Stomach smooth muscle (tissue), 2 donors: ENCODE data around the gene GJD3.
A peak's percentile ranks its signal among the peaks of the same experiment; 100 is the strongest.

Experiments used
- H3K27ac ChIP-seq: one replicate; pipeline ENCODE4 v1.7.0; 2013; ENCODE audit warnings: mild to moderate bottlenecking, low read length, inconsistent platforms
- H3K27me3 ChIP-seq, 2 donors: one replicate each; pipeline ENCODE4 v1.7.0; 2013; ENCODE audit warnings: low read length in 2 of 2; ENCODE audit not compliant: insufficient read depth in 2 of 2, control insufficient read depth in 1 of 2
- H3K36me3 ChIP-seq, 2 donors: one replicate each; pipeline ENCODE4 v1.7.0; 2013; ENCODE audit warnings: low read length in 2 of 2; ENCODE audit not compliant: control insufficient read depth in 2 of 2, insufficient read depth in 2 of 2
- H3K4me1 ChIP-seq: one replicate; pipeline ENCODE4 v1.7.0; 2013; ENCODE audit warnings: low read length; ENCODE audit not compliant: control insufficient read depth, insufficient read depth
- H3K4me3 ChIP-seq, 2 donors: one replicate each; pipeline ENCODE4 v1.7.0; 2013; ENCODE audit warnings: low read length in 2 of 2
- H3K9ac ChIP-seq, 2 donors: one replicate each; pipeline ENCODE4 v1.7.0; 2013; ENCODE audit warnings: low read length in 2 of 2, mild to moderate bottlenecking in 1 of 2
- H3K9me3 ChIP-seq, 2 donors: one replicate each; pipeline ENCODE4 v1.7.0; 2013; ENCODE audit warnings: low read length in 2 of 2; ENCODE audit not compliant: control insufficient read depth in 2 of 2
- donor health status: healthy.
- donor health status: Pancreatic carcinoma.

Gene GJD3

DNA sequence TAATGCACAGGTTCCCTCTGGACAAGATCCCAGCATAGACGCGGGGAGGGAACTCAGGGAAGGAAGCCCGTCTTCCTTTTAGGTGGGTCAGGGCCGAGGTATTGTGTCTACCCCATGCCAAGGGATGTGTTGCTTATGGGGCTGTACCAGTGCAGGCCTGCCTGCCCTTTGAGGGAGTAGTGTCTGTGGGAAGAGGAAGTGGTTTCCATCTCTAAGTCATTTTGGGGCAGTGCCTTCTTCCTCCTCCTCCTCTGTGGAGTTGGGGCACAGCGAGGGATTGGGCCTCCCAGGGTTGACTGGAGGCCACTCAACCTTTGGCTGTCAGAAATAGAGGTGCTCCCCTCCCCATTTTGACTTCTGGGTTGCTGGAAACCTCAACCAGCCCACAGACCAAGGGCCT lies 26.5 kb downstream of the GJD3 start:
- H3K36me3 ChIP-seq: no peaks in the 10 kb centered on the region
- H3K9ac ChIP-seq: no peak overlapping the region
- no peaks in the 10 kb centered on the region for H3K9me3 ChIP-seq
- peak overlapping the region; percentile 11 for H3K27ac ChIP-seq
- peaks cover 62% of the 10 kb centered on the region for H3K4me1 ChIP-seq
- H3K4me3 ChIP-seq: no peak overlapping the region
- H3K27me3 ChIP-seq: no peaks in the 10 kb centered on the region

DNA sequence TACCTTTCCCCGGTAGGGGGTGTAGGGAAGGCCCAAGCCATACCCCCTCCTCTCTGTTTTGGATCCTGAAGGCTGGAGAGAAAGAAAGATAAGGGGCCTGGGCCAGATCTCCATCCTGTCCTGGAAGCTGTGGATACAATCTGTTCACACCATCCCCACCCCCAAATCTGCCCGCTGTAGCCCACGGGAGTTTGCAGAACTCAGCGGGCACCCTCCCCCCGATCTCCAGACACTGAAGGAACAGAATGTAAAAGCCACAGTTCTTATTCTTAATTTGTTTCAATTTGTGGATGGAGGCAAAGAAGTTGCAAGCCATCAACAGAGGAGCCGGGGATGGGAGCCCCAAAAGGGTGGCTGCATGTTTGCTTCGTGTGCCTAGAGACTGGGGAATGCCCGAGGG lies 27.2 kb downstream of the GJD3 start:
- H3K9me3 ChIP-seq: no peaks in the 10 kb centered on the region
- H3K36me3 ChIP-seq: no peaks in the 10 kb centered on the region
- no peak overlapping the region for H3K27ac ChIP-seq
- no peak overlapping the region for H3K4me3 ChIP-seq
- no peak overlapping the region for H3K9ac ChIP-seq
- H3K4me1 ChIP-seq: peaks cover 64% of the 10 kb centered on the region
- no peaks in the 10 kb centered on the region for H3K27me3 ChIP-seq

DNA sequence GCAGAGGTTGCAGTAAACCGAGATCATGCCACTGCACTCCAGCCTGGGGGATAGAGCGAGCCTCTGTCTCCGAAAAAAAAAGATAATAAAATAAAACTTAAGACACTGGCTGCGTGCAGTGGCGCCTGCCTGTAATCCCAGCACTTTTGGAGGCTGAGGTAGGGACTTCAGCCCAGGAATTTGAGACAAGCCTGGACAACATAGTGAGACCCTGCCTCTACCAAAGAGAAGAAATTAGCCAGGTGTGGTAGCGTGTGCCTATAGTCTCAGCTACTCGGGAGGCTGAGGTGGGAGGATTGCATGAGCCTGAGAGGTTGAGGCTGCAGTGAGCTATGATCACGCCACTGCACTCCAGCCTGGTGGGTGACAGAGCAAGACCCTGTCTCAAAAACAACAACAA lies 28.9 kb downstream of the GJD3 start:
- Histone ChIP-seq H3K9me3 (no peaks in the 10 kb centered on the region), H3K36me3 (peaks cover 0 to 5% of the 10 kb centered on the region in 2 donors), H3K27me3 (no peaks in the 10 kb centered on the region), H3K27ac (no peak overlapping the region), H3K9ac (no peak overlapping the region), H3K4me1 (peaks cover 73% of the 10 kb centered on the region), H3K4me3 (no peak overlapping the region)

DNA sequence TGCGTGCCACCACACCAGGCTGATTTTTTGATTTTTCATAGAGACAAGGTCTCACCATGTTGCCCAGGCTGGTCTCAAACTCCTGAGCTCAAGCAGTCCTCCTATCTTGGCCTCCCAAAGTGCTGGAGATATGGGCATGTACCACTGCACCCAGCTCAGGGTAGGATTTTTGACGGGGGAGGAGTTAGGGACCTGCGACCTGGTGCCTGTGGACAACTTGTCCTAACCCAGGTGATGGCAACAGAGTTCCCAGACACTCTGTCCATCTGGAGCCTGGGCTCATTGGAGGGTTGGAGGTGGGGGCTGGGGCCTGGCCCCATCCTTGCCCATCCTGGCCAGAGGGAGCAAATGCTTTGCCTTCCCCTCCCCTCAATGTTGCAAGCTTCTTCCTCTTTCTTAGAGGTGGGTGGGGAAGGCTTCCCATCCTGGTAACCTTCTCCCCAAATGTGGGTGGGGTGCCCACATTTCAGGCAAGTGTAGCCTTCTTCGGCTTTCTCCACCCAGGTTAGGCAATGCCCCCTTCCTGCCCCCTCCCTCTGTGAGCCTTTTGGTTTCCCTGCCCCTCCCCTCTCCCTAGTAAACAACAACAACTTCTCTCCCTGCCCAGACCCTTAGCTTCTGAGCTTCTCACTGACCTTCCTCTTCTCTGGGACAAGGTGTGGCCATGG lies 30.6 kb downstream of the GJD3 start:
- H3K36me3 ChIP-seq: peaks cover 0 to 5% of the 10 kb centered on the region in 2 donors
- H3K27me3 ChIP-seq: no peaks in the 10 kb centered on the region
- peaks cover 69% of the 10 kb centered on the region for H3K4me1 ChIP-seq
- no peaks in the 10 kb centered on the region for H3K9me3 ChIP-seq
- H3K27ac ChIP-seq: peak overlapping the region; percentile 49
- peak overlapping the region in 1 of 2 donors; percentile 21 for H3K9ac ChIP-seq
- H3K4me3 ChIP-seq: no peak overlapping the region

DNA sequence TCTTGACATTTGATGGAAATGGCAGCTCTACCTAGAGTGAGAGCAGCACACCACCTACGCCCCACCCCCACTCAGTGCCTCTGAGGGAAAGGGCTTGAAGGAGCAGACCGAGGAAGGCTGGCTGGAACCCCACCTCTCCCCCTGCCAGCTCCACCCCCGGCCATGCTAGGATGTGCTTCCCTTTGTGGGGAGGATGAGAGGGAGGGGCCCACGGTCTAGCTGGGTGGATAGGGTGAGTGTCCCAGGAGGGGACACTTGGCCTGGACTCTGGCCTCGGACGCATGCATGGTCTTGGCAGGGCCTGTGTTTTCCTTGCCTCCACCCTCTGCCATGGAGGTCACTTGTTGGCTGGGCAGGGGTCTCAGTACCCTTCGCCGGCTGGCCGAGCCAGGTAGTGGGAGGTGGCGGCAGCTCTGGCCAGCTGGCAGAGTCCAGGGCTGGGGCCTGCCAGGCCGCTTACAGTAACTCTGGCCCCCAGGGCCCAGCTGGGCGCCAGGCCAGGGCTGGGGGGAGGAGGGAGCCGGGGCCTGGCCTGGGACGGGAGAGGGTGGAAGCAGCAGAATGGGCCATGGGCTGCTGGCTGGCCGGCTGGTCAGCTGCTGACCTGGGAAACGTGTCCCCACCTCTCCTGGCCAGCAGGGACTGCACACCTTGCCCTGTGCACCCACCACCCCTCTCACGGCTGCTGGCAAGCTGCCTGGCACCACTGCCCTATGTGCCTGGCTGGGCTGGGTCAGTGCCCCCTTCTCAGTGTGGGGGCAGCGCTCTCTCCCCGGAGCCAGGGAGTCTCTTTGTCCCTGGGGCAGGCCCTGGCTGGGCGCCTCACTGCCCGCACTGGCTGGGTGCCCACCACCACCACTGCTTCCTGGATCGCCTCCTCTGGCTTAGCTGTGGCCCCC lies 32.5 kb downstream of the GJD3 start:
- peak overlapping the region; percentile 52 to 57 for H3K4me3 ChIP-seq
- H3K27me3 ChIP-seq: no peaks in the 10 kb centered on the region
- peaks cover 74% of the 10 kb centered on the region for H3K4me1 ChIP-seq
- H3K9ac ChIP-seq: peak overlapping the region; percentile 42 to 62
- H3K36me3 ChIP-seq: peaks cover 0 to 5% of the 10 kb centered on the region in 2 donors
- no peaks in the 10 kb centered on the region for H3K9me3 ChIP-seq
- peak overlapping the region; percentile 84 for H3K27ac ChIP-seq

DNA sequence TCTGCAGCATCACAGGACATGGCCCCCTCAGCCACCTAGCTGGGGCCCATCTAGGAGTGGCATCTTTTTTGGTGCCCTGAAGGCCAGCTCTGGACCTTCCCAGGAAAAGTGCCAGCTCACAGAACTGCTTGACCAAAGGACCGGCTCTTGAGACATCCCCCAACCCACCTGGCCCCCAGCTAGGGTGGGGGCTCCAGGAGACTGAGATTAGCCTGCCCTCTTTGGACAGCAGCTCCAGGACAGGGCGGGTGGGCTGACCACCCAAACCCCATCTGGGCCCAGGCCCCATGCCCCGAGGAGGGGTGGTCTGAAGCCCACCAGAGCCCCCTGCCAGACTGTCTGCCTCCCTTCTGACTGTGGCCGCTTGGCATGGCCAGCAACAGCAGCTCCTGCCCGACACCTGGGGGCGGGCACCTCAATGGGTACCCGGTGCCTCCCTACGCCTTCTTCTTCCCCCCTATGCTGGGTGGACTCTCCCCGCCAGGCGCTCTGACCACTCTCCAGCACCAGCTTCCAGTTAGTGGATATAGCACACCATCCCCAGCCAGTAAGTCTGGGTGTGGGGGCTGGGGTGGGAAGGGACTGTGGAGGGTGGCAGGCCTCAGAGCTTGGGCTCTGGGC lies 33.6 kb downstream of the GJD3 start:
- peaks cover 0 to 5% of the 10 kb centered on the region in 2 donors for H3K36me3 ChIP-seq
- H3K4me3 ChIP-seq: peak overlapping the region; percentile 52 to 57
- H3K4me1 ChIP-seq: peaks cover 81% of the 10 kb centered on the region
- H3K9ac ChIP-seq: peak overlapping the region in 1 of 2 donors; percentile 62
- H3K27ac ChIP-seq: peak overlapping the region; percentile 84
- no peaks in the 10 kb centered on the region for H3K9me3 ChIP-seq
- H3K27me3 ChIP-seq: no peaks in the 10 kb centered on the region

DNA sequence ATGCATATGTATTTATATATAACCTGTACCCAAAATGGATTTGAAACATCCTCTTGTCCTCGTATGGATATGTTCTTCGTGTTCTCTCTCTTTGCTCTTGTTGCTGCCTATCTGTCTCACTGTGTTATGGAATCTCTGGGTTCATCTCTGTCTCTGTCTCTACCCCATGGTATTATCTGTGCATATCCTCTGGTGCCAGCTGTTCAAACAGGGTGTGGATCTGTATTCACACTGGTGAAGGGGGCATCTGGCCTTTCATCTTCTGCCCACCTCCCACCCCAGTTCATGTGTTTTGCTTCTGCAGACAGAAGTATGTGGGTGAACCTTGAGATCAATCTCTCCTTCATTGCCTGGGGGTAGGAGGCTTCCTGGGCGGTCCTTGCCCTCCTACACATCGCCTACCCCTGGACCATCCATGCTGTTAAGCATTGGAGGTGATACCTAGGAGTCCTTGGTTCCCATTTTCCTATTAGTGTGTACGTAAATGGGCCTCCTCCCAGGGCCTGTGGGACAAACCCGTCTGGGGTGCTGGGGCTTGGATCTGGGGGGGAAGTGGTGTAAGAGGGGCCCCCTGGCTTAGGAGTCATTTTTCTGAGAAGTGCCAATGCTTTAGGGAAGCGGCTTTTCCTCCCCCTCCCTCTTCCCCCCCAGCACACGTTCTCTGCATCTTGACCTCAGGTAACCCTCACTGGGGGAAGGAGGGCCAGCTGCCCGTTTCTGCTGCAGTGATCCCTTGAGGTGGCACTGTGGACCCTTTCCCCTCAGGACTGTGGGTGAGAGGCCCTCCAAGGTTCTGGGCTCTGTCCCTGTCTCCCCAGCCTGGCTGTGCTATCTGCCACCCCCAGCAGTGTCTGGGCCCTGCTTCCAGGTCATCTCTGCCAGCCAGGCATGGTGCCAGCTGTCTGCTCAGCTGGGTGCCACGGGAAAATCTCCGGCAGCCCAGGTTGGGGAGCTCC lies 34.4 kb downstream of the GJD3 start:
- peak overlapping the region; percentile 29 to 36 for H3K4me3 ChIP-seq
- peak overlapping the region in 1 of 2 donors; percentile 62 for H3K9ac ChIP-seq
- peak overlapping the region; percentile 84 for H3K27ac ChIP-seq
- peaks cover 0 to 5% of the 10 kb centered on the region in 2 donors for H3K36me3 ChIP-seq
- H3K27me3 ChIP-seq: no peaks in the 10 kb centered on the region
- H3K9me3 ChIP-seq: no peaks in the 10 kb centered on the region
- peaks cover 81% of the 10 kb centered on the region for H3K4me1 ChIP-seq

DNA sequence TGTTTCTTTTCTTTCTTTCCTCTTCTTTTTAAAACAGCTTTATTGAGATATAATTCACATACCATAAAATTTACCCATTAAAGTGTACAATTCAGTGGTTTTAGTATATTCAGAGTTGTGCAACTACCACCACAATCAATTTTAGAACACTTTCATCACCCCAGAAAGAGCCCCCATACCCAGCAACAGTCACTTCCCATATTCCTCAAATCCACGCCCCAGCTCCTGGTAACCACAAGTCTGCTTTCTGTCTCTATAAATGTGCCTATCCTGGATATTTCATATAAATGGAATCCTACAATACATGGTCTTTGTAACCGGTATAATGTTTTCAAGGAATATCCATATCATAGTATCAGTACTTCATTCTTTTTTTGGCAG lies 36.2 kb downstream of the GJD3 start:
- H3K4me1 ChIP-seq: peaks cover 80% of the 10 kb centered on the region
- H3K36me3 ChIP-seq: peaks cover 0 to 5% of the 10 kb centered on the region in 2 donors
- H3K9ac ChIP-seq: no peak overlapping the region
- peak overlapping the region; percentile 46 for H3K27ac ChIP-seq
- H3K9me3 ChIP-seq: no peaks in the 10 kb centered on the region
- H3K4me3 ChIP-seq: no peak overlapping the region
- no peaks in the 10 kb centered on the region for H3K27me3 ChIP-seq

DNA sequence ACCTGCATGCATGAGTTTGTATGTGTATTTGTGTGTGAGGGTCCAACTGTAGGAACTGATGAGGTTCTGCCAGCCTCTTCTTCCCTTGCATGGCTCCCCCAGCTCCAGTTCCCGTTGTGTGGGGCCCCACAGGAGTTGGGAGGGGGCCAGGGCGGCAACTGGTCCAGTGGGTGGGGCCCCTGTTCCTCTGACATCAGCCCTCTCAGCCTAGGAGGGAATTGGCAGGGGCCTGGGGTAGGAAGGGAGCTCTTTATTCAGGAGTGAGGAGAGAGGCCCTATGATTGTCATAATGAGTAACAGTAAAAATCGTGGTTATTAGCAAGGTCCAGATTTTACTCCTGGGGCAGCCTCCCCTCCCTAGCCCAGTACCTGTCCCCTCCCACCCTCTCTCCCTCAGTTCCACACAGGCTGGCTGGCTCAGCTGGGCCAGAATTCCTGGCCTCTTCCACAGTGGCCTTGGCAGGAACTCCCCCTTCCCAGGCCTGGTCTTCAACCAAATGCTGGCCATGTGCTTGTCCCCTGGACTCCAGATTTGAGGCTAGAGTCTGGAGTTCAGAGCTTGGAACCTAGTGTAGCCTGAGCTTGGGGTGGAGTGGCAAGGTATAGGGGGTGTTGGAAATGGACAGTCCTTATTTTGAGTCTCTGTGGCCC lies 36.7 kb downstream of the GJD3 start:
- H3K4me3 ChIP-seq: no peak overlapping the region
- H3K27ac ChIP-seq: peak overlapping the region; percentile 46
- no peaks in the 10 kb centered on the region for H3K9me3 ChIP-seq
- H3K9ac ChIP-seq: peak overlapping the region in 1 of 2 donors; percentile 20
- peaks cover 80% of the 10 kb centered on the region for H3K4me1 ChIP-seq
- peaks cover 0 to 5% of the 10 kb centered on the region in 2 donors for H3K36me3 ChIP-seq
- no peaks in the 10 kb centered on the region for H3K27me3 ChIP-seq
